HG02759 (cell line): ENCODE measurements around the gene ITGA1.

Experiments used
- ATAC-seq: cut with Tn5 transposase; IDR thresholded peaks from one replicate; pipeline ENCODE4 v1.9.1; 2021; ENCODE audit warnings: mild to moderate bottlenecking, moderate library complexity; ENCODE audit not compliant: unreplicated experiment

Gene ITGA1

DNA sequence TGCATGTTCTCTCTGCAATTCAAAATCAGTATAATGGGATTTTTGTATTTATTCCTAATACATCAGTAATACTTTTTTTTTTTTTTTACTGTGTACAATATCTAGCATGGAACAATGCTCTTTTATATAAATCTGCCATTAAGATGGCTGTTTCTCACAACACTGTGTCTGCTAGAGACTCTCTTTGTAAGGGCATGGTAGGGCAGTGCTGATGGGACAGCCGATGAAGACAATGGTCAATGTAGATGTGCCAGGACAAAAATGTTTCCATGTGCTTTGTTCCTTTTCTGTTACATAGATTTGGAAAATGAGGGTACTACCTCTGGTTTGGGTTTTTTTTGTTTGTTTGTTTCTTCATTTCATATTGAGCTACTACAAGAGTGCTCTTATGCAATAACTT lies 106.1 kb downstream of the ITGA1 start:
- no peak for ATAC-seq

DNA sequence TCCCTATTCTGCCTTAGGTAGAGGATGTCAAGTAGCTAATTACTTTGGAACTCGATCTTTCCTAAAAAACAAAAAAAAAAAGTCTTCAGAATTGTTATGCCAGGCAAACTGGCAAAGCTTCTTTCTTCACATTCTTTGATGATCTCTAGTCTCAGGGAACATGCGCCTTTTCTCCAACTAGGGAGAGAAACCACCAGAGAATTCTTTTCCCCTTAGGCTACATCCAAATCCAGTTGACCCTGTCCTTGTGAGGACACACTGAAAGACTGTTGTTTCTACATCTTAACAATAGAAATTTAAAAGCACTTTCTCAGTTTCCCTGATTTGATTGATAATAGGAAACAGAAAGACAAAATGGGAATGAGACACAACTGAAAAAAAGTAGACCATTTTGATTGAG lies 106.7 kb downstream of the ITGA1 start:
- ATAC-seq, result no peak

DNA sequence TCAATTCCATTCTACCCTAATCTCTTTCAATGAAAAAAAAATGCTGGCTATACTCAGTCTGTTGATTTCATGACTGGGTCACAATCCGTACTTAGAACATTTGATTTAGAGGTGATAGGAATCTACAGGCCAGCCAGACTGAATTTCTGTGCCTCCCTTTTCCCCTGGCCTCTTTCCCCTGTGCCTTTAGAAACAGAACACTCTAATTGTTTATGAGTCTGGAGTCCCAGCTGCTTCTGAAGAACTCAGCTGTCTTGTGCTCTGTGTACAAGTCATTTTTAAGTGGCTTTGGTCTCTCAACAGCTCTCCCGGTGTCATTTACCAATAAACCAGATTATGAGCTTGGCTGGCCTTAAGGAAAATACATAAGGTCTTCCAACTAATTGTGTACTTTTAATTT lies 107.4 kb downstream of the ITGA1 start:
- ATAC-seq, result no peak

DNA sequence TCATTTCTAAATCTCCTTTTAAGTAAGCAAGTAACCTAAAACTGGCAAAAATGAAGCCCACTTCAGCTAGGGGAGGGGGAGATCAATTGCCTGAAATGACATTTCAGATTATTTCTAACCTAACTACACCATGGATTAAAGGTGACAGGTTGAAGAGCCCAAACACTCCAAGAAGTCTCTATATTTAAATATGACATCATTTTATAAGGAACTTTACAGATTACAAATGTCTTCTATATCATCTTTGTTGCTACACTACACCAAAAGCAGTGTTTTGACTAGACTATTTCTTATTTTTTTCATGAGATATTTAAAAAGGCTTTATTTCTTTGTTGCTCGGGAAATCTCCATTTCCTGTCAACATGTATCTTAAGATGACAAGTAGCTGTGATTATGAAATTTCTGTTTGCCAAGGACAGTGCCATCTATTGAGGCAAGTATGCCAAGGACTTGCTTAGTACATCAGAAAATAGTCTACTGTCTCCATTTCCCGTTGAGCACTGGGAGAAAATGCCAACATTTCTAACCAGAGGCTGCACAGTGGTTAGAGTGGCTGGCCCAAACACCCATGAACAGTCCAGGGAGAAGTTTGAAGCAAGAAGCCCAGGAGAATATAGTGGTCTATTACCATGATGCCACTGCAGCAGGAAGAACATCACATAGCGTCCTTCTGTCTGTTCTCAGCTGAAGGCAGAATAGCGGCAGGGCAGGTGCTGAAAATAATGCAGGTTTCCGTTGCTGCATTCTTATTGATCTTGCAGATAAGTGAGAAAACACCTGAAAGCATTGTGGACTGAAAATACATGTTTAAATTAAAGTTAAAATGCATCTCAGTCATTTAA lies 108.1 kb downstream of the ITGA1 start:
- no peak for ATAC-seq

DNA sequence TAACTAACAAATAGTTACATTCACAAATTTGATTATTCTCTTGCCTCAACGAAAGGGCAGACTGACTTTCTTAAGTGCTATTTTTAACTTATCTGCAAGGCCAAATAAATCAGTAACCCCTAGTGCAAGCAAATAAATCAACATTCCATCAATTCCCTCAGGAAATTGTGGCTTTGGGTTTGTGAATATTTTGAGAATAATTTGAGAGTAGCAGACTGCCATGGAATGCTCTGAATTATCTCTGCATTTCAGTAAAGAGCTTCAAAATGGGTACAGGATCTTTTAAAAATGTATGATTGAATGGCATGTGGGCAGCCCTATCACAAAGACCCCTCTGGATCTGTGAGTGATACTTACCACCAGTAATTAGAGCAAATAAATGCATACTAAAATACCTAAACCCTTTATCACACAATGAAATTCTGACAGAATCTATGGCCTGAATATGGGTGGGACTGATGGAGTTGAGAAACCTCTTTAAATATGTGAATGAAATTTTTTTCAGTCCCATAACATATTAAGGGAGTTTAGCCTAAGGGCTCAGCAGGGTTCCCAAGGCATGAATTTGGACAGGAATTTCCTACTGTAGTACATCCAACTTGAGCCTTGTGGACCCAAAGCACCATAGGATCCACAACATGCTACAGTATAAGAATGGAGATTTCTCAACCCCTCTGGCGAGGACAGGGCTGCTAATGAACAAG lies 109.0 kb downstream of the ITGA1 start:
- ATAC-seq, result no peak

DNA sequence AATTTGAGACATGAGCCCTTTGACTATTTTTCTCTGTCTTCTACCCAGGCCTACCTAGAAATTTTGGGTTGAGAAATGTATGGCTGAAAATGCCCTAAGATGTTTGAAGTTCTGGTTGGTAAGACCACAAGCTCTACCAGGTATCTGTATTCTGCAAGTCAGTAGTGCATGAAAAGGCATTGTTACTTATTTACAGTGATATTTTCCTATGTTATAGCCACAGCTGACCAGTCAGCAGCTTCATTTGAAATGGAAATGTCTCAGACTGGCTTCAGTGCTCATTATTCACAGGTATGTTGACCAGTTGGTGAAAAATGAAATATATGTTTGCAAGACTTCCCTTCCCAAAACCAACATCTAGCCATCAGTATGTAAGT lies 109.5 kb downstream of the ITGA1 start:
- ATAC-seq, result no peak

DNA sequence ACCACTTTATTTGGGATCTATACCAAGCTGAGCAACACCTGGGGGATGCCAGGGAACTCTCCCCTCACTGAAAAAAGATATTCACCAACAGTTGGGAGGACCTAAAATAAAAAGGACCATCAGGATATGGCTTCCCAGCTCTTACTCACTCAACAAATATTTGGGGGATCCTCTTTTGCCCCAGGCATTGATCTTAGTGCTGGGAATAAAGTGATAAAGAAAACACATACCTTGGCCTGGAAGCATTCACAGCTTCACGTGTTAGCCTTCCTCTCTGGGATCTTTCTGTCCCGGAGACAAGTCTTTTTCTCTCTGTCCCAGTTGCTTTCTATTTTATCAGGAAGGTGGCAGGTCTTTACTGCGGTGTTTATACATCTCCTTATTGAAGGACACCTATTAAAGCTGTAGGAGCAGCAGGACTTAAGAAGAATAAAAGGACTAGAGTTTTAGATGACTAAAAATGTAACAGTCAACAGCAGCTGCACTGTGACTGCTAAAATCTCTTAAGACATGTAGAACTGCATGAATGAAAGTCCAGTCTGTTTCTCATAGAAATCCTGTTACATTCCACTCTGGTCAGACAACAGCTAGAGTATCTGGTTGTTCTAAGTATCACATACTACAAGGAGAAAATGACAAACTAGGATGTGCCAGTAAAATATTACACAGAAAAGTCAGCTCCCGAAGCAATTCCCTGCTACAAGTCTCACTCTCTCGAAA lies 111.4 kb downstream of the ITGA1 start:
- ATAC-seq, result no peak

DNA sequence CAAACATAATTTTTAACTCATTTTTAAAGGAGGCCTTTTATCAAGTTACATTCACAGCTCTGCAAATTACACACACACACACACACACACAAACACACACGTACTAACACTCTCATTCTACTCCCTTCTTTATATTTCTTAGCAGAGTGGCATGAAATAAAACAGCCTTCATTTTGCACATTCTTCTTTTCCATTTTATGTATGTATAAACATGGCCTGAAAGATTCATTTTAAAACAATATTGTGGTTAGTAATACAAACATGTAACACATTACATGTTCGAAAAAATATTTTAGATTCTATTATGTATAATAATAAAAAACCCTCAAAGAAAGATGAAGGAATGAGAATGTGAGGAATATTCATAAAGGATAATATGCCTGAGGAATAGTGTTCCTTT lies 115.4 kb downstream of the ITGA1 start:
- ATAC-seq, result no peak

DNA sequence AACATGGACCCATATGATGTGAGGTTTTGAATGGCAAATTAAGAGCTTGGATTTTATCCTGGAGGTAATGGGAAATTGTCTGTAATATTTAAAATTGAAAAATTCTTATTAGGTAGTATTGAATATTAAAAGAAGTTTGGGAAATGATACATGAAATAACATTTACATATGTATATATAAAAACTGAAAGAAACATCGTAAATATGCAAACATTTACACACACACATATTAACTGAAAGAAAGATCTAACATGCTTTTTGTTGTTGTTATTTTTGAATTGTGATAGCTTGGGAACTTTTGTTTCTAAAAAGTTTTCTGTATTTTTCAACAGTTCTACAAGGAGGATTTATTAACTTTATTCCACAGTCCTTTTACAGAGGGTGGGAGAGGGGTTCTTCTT lies 118.6 kb downstream of the ITGA1 start:
- ATAC-seq, result no peak

DNA sequence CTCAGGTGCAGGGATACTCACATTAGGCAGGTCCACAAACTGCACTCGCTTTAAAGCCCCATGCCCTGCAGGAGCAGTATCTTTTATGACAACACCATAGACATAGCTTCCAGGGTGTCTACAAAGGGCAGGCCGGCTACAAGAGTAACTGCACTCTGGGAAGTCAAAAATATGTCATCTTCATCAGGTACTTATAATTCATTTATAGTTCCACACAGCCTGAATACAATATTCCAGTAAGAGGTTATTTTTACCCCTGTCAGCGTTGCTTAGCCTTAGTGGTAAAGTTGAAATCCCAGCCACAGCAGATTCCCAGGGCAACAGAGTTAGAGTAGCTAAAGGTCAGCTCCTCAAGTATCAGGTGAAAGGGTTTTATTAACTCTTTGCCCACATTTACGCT lies 119.1 kb downstream of the ITGA1 start:
- no peak for ATAC-seq

DNA sequence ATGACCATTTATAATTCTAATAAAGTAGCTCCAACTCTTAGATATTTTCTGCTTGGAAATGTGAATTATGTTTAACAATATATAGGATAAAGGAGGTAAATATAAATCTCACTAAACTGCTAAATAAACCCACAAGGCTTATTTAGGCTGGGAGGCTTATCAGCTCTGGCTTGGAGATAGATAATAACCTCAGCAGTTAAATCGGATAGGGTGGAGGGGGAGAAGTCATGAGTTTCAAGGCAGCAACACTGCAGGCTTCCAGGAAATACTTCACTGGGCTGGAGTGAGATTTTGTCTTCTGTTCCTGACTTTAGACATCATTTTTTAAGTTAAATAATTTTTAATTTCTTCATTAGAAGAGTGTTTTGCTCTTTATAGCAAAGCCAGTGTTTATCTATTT lies 121.5 kb downstream of the ITGA1 start:
- no peak for ATAC-seq

DNA sequence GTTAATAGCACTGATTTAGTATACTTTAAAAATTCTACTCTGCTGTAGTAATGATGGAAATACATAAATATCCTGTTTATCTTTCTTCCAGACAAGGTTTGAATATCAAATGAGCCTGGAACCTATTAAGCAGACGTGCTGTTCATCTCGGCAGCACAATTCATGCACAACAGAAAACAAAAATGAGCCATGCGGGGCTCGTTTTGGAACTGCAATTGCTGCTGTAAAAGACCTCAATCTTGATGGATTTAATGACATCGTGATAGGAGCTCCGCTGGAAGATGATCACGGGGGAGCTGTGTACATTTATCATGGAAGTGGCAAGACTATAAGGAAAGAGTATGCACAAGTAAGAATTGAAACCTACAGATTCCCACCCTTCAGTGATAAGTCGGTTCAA lies 122.4 kb downstream of the ITGA1 start:
- ATAC-seq, result no peak

DNA sequence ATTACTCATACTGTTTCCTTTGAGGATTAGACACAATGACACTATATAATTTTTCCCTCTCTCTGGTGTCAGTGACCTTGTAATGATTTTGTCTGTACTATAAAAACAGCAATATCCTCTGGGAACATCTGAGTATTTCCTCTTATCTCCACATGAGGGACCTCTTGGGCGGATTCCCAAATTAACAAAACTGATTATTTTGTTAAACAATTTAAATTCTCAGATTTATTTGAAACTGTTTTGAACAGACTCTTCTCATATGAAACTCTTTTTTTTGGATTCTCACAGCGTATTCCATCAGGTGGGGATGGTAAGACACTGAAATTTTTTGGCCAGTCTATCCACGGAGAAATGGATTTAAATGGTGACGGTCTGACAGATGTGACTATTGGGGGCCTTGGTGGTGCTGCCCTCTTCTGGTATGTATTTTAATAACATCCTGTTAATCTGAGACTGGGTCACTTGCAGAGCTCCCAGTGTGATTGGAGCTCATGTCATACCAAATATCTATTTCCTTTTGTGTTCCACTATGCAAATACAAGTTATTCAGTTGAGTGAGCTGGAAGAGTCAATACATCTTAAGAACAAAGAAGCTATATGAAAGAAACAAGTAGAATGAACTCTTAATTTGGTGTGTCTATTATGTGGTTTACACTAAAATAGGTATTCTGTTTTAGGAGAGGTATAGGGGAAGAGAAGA lies 127.6 kb downstream of the ITGA1 start:
- peak; percentile 100 for ATAC-seq

DNA sequence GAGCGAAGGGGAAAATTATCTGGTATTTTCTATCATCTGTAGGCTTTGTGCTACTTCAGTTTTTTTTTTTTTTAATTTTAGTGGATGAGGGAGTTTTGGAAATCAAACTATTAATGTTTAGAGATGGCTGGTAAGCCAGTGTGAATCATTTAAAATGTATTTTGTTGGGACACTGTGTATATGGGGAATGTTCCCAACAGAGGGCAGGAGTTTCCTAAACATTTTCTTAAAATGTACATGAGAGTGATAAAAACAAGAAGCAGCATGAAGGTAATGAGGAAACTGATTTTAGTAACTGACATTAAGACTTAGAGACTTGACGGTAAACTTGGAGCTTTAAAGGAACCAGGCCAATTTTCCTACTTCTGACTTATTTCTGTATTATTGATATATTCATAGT lies 133.2 kb downstream of the ITGA1 start:
- no peak for ATAC-seq

DNA sequence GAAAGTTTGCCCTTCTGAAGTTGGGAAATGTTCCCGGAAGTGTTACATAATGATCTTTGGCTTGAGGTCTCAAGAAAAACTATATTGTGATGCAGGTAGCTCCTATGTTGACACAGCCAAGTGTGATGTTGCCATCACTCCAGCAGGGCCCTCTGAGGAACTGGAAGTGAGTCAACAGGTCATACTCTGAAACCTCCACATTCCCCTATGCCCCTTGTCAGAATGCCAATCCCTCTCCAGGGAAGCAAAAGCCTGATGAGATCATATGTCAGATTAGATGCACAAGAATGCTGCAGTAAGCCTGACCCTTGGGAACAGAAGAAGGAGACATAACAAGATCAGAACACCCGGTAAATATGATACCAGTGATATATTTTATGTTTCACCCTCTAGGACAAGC lies 134.7 kb downstream of the ITGA1 start:
- no peak for ATAC-seq

DNA sequence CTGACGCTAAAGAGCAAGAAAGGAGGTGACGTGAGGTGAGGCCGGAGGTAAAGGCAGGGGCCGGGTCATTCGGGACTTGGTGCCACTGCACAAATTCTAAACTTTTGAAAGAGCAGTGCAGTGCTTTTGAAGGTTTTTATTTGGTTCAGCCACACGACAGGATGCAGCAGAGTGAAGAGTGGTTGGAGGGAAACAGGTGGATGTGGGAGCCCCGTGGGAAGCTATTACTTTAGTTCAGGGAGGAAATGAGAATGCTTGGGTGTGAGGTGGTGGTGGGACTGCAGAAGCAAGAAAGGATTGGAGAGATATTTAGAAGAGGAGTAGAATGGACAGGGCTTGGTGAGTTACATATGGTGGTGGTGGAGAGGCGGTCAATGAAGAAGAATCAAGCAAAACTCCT lies 136.7 kb downstream of the ITGA1 start:
- ATAC-seq, result no peak

DNA sequence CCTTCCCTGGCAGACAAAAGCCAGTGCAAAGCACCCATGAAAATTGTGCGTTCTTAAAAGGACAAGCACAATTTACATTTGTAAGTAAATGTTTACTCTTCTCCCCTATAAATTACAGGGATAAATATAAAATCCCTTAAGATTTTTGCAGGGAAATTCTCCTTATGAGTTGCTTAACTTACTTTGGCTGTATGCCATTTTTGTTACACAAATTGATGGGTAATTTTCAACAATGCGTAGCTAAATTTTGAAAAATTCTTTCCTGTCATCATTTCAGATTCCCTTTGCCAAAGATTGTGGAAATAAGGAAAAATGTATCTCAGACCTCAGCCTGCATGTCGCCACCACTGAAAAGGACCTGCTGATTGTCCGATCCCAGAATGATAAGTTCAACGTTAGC lies 137.3 kb downstream of the ITGA1 start:
- no peak for ATAC-seq

DNA sequence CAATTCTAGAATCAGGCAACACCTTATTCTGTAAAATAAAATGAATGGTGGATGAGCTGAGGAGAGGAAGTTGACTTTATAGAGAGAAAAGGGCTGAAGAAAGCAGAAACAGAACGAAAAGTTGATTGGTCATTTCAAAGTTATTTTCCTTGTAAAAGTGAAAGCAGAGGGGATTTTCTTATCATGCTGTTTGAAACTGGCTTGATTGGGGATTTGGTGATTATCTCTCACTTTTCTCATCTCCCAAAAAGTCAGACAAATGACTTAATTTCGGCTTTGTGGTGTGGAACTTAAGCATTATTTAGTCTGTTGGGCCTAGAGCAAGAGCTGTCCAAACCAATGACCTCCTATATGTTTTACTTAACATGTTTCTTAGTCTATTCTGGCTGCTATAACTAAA lies 141.0 kb downstream of the ITGA1 start:
- no peak for ATAC-seq

DNA sequence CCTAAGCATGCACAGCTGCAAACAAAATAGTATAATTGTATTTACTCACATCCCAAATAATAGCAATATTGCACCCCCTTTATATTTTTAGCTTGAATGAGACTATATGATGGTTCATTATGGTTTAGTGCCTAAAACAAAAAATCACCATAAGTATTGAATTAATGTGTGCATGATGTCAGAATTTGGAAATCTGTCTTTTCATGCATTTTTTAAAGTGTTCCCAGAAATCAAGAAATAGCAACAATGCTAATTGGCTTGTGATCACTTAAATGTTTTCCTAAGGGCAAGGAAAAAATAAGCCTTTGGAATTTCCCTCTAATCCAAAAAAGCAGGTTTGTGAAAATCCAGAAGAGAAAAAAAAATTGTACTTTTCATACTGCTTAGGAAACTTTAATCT lies 150.5 kb downstream of the ITGA1 start:
- ATAC-seq, result no peak

DNA sequence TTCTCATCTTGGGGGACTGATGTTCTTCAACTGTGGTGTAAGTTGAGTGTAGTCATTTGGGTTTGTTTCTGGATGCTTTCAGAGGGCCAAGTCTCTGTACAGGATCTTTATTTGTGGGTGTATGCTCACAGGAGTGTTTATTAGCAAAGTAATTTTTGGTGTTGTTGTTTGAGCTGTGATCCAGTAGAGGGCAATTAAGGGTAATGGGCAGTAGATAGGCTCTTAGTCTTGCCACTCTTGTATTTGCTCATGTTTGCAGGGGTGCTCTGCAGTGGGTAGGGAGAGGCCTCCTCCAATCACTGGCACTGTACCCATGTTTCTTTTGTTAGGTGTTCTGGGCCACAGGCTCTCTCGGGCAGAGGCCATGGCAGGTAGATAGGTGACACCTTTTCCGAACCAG lies 155.6 kb downstream of the ITGA1 start:
- ATAC-seq, result peak; percentile 50

DNA sequence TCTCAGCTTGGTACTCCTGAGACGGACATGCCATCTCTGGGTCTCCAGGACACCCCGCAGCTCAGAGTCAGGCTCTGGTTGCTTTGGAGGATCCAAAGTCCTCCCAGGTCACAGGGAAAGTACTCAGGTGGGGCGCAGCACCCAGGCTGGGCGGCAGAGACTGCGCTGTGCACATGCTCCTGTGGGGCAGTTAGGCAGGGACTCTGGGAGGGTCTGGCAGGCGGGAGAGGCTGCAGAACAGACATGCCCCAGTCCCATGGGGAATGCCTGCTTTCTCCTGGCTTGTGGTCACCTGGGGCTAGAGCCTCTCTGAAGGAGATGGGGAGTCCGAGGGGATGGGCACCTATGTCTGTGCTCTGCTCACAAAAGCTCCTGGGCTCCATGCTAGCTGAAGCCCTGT lies 156.1 kb downstream of the ITGA1 start:
- ATAC-seq, result no peak
